GM12878 (cell line): Measurements from ENCODE around the gene SNAI3. TPM values are rescaled to one million over a fixed set of nuclear protein-coding genes. Genes with fewer than 3 reads are reported as not detected.

Experiments
- BCL11A ChIP-seq: IDR thresholded peaks from 2 replicates; pipeline ENCODE4 v1.6.1; 2011; ENCODE audit warnings: low read depth, low read length
- DPF2 ChIP-seq: fragments of 450-650 bp; IDR thresholded peaks from 2 replicates; pipeline ENCODE4 v1.6.1; 2017; ENCODE audit warnings: mild to moderate bottlenecking
- EGR1 ChIP-seq, 2 experiments: IDR thresholded peaks; 1 replicate in 1 of 2; 2 replicates in 1 of 2; pipeline ENCODE4 v1.6.1; 2011 to 2012; ENCODE audit warnings: low read depth in 2 of 2, low read length in 2 of 2, borderline replicate concordance in 1 of 2, mild to moderate bottlenecking in 1 of 2, moderate library complexity in 1 of 2
- GATAD2B ChIP-seq: fragments of 450-650 bp; conservative IDR thresholded peaks from 2 replicates; pipeline ENCODE4 v1.6.1; 2017; ENCODE audit warnings: low read depth, mild to moderate bottlenecking, moderate library complexity
- HCFC1 ChIP-seq: fragments of 150-350 bp; IDR thresholded peaks from 2 replicates; pipeline ENCODE4 v1.6.1; 2014; ENCODE audit warnings: low read length
- HDGF ChIP-seq: fragments of 450-650 bp; IDR thresholded peaks from 2 replicates; pipeline ENCODE4 v1.6.1; 2016; ENCODE audit warnings: antibody characterized with exemption
- IKZF1 ChIP-seq: fragments of 450-650 bp; conservative IDR thresholded peaks from 2 replicates; pipeline ENCODE4 v1.6.1; 2017; ENCODE audit warnings: antibody characterized with exemption, mild to moderate bottlenecking
- IKZF2 ChIP-seq, 2 experiments: fragments of 450-650 bp; IDR thresholded peaks; 2 replicates each; pipeline ENCODE4 v1.6.1; 2017; ENCODE audit warnings: mild to moderate bottlenecking in 2 of 2, moderate library complexity in 2 of 2
- KAT2A ChIP-seq: conservative IDR thresholded peaks from 2 replicates; pipeline ENCODE4 v1.6.1; 2011; ENCODE audit warnings: low read depth, low read length; ENCODE audit not compliant: control insufficient read depth
- MEF2B ChIP-seq: fragments of 450-650 bp; IDR thresholded peaks from 2 replicates; pipeline ENCODE4 v1.6.1; 2018; ENCODE audit warnings: mild to moderate bottlenecking, moderate library complexity; ENCODE audit not compliant: partially characterized antibody, poor library complexity, severe bottlenecking
- MLLT1 ChIP-seq: fragments of 450-650 bp; IDR thresholded peaks from 2 replicates; pipeline ENCODE4 v1.6.1; 2016; ENCODE audit warnings: mild to moderate bottlenecking
- MTA2 ChIP-seq: fragments of 450-650 bp; IDR thresholded peaks from 2 replicates; pipeline ENCODE4 v1.6.1; 2016; ENCODE audit warnings: low read depth, mild to moderate bottlenecking, moderate library complexity
- MTA3 ChIP-seq: IDR thresholded peaks from 2 replicates; pipeline ENCODE4 v1.6.1; 2012; ENCODE audit warnings: low read length, inconsistent platforms, borderline replicate concordance
- MYC ChIP-seq: IDR thresholded peaks from 2 replicates; pipeline ENCODE4 v1.6.1; 2011; ENCODE audit warnings: mild to moderate bottlenecking, low read length, moderate library complexity, inconsistent platforms; ENCODE audit not compliant: insufficient read depth, insufficient replicate concordance, insufficient read length, severe bottlenecking
- NBN ChIP-seq: fragments of 450-650 bp; IDR thresholded peaks from 2 replicates; pipeline ENCODE4 v1.6.1; 2016
- NFXL1 ChIP-seq: fragments of 450-650 bp; IDR thresholded peaks from 2 replicates; pipeline ENCODE4 v1.6.1; 2017; ENCODE audit warnings: antibody characterized with exemption, mild to moderate bottlenecking, borderline replicate concordance
- PAX5 ChIP-seq: IDR thresholded peaks from 2 replicates; pipeline ENCODE4 v1.6.1; 2011; ENCODE audit warnings: low read depth, low read length, borderline replicate concordance
- PKNOX1 ChIP-seq: fragments of 450-650 bp; IDR thresholded peaks from 2 replicates; pipeline ENCODE4 v1.6.1; 2016; ENCODE audit warnings: mild to moderate bottlenecking
- POLR2A ChIP-seq: IDR thresholded peaks from 2 replicates; pipeline ENCODE4 v1.6.1; 2011; ENCODE audit warnings: low read depth, mild to moderate bottlenecking, low read length
- RAD21 ChIP-seq: IDR thresholded peaks from 2 replicates; pipeline ENCODE4 v1.6.1; 2011; ENCODE audit warnings: mild to moderate bottlenecking, low read depth, low read length, moderate library complexity; ENCODE audit not compliant: insufficient read depth
- RBBP5 ChIP-seq: fragments of 200-600 bp; sonication (generic); conservative IDR thresholded peaks from 2 replicates; pipeline ENCODE4 v1.6.1; 2016
- RUNX3 ChIP-seq: IDR thresholded peaks from 2 replicates; pipeline ENCODE4 v1.6.1; 2012; ENCODE audit warnings: low read length, inconsistent platforms
- SIN3A ChIP-seq: IDR thresholded peaks from 2 replicates; pipeline ENCODE4 v1.6.1; 2012; ENCODE audit warnings: low read depth, low read length, improper control_type of control experiment
- SIX5 ChIP-seq: IDR thresholded peaks from 2 replicates; pipeline ENCODE4 v1.6.1; 2011; ENCODE audit warnings: mild to moderate bottlenecking, low read depth, low read length, moderate library complexity; ENCODE audit not compliant: severe bottlenecking
- SPI1 ChIP-seq: IDR thresholded peaks from 2 replicates; pipeline ENCODE4 v1.6.1; 2011; ENCODE audit warnings: low read depth, mild to moderate bottlenecking, low read length, moderate library complexity, borderline replicate concordance; ENCODE audit not compliant: insufficient read depth
- SREBF1 ChIP-seq: IDR thresholded peaks from 2 replicates; pipeline ENCODE4 v1.6.1; 2012; ENCODE audit warnings: mild to moderate bottlenecking, low read length
- ZNF384 ChIP-seq: IDR thresholded peaks from 2 replicates; pipeline ENCODE4 v1.6.1; 2012; ENCODE audit warnings: low read depth, mild to moderate bottlenecking, low read length, improper control_type of control experiment, borderline replicate concordance
- ZNF622 ChIP-seq: fragments of 450-650 bp; IDR thresholded peaks from 2 replicates; pipeline ENCODE4 v1.6.1; 2017; ENCODE audit warnings: mild to moderate bottlenecking, inconsistent platforms
- polyA plus RNA-seq, 11 experiments: library from polyadenylated mRNA; depleted of rRNA in 4 of 11; unstranded in 6 of 11; stranded (reverse) in 5 of 11; fragments of >200 nt; fragmentation: Nextera tagmentation in 4 of 11; fragmentation: Illumina TruSeq in 1 of 11; extraction: Ambion mirVana in 4 of 11; extraction: Trizol in 1 of 11; gene quantifications; 1 replicate in 1 of 11; 2 replicates in 10 of 11; pipeline versions ENCODE4 v1.2.1 to v1.2.3, GENCODE V29; 2011 to 2016; ENCODE audit warnings: inconsistent platforms in 2 of 11, missing spikeins in 2 of 11, low read depth in 1 of 11
- total RNA-seq, 4 experiments: library from RNA; depleted of rRNA in 3 of 4; stranded (reverse); fragments of >200 nt in 3 of 4; fragmentation: Illumina TruSeq in 1 of 4; extraction: Trizol in 1 of 4; gene quantifications; 2 replicates each; pipeline versions ENCODE4 v1.2.1 to v1.2.3, GENCODE V29; 2013 to 2021

SNAI3 gene
- total and polyA plus RNA-seq, 10 of the 15 experiments (the other 5 are each of a cell fraction or from before 2014, with no cell fraction given): 0.21 to 7.4 (median 3.0) TPM

GRCh38 chr16:88703486-88704309 is 17.4 kb upstream of the SNAI3 start (continued):
- TF ChIP-seq RBBP5 (no peak), HDGF (peak; percentile 50; the same call in 1 of the 2 replicates), SPI1 (peak; percentile 24; the same call in 1 of the 2 replicates), SREBF1 (no peak), SIN3A (peak; percentile 38; the same call in 1 of the 2 replicates), ZNF622 (no peak), HCFC1 (no peak), IKZF2 (IDR thresholded peaks at IDR 0.05) (no peak), KAT2A (no peak), MTA3 (no peak; the same call in 1 of the 2 replicates), BCL11A (no peak), NBN (0 out of 2 replicates have a peak, but pooled peaks have one; percentile 36), POLR2A (peak; percentile 34; the same call in 1 of the 2 replicates), PKNOX1 (0 out of 2 replicates have a peak, but pooled peaks have one; percentile 7), GATAD2B (peak; percentile 55; the same call in 1 of the 2 replicates), PAX5 (no peak; the same call in 1 of the 2 replicates), MLLT1 (no peak), MEF2B (no peak), EGR1 (IDR thresholded peaks at IDR 0.05; ENCODE audit: borderline replicate concordance in 1 of 2, low read depth in 2 of 2, low read length in 2 of 2) (peak in 1 of 2 experiments; percentile 86; a peak in 2 of 3 replicates), ZNF384 (no peak), RAD21 (no peak), MTA2 (0 out of 2 replicates have a peak, but pooled peaks have one; percentile 12), RUNX3 (peak; percentile 48; the same call in 1 of the 2 replicates), NFXL1 (no peak), SIX5 (no peak), DPF2 (peak; percentile 50; the same call in 1 of the 2 replicates), IKZF1 (peak; percentile 64), MYC (peak; percentile 25)
